Activated CD4-positive, alpha-beta T cell treated with anti-CD3 and anti-CD28 coated beads, Interleukin-2, Interleukin-4, amounts not matched to agents 100 ng/mL and 50 ng/mL, durations not matched to agents 16 hours and 8 hours (primary cell): Measurements from ENCODE around the gene UBXN11.

Source experiments
- DNase-seq: peaks from one replicate; pipeline ENCODE4 v3.0.0-alpha.2; 2020; ENCODE audit warnings: low spot score

Gene UBXN11, protein sequence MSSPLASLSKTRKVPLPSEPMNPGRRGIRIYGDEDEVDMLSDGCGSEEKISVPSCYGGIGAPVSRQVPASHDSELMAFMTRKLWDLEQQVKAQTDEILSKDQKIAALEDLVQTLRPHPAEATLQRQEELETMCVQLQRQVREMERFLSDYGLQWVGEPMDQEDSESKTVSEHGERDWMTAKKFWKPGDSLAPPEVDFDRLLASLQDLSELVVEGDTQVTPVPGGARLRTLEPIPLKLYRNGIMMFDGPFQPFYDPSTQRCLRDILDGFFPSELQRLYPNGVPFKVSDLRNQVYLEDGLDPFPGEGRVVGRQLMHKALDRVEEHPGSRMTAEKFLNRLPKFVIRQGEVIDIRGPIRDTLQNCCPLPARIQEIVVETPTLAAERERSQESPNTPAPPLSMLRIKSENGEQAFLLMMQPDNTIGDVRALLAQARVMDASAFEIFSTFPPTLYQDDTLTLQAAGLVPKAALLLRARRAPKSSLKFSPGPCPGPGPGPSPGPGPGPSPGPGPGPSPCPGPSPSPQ

DNA sequence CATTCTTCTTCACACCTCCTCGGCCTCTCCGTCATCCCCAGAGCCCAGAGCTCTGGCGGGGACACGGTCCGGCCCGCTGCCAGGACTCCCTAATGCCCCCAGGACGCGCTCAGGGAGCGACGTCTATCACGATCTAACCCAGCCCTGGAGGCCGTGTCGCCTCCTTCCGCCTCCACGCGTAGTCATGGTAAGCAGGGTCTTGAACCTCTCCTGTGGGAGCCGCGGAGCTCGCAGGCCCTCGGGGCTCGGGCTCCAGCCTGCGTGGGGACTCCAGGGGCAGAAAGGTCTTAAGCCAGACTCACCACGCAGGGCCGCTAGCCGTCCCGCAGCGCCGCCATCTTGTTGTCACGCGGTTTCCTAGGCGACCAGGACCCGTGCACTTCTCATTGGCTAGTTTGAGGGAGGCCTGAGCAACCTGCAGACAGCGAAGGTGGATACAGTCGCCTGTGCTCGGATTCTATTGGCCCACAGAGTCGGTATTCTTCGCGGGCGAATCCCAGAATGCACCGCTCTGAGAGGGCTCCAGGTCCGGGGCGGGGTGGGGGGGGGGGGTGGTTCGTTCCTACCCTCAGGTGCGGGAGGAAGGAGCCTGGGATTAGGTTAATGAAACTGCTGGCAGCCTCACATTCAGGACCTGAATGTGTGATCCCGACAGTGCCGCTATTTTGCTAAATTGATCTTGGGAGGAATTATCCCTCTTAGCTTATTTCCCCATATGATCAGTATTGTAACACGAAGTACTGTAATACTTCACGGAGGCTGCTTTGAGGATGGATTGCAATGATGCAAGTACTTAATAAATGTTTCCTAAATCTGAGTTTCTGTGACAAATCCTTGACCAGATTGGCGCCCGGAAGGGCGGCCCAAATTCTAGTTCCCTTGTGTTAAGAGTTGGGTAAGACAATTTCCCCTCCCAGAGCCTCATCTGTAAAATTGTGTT, at the start of gene UBXN11:
UBXN11 (minus strand) TSS at position 347 of the 940 bp plus-strand sequence. CDS start 3,753 bp downstream, outside the sequence.
- peak; percentile 98 for DNase-seq

DNA sequence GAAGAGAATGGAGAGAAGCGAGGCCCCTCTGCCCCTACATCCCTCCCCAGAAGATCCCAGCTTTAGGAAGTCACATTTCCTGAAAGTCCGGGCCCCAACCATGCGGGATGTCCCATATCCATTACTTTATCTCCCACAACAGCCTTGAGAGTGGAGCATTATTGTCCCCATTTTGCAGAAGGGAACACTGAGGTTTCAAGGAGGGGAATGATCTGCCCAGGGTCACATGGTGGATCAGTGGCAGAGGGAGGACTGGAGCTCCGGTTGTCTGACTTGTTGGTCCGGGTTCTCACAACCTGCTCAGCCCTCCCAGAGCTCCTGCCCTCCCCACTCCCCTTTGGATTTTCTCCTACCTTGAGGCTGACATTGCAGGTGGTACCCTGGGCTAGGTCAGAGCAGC, 49.7 kb upstream of the UBXN11 start:
- DNase-seq = no peak

DNA sequence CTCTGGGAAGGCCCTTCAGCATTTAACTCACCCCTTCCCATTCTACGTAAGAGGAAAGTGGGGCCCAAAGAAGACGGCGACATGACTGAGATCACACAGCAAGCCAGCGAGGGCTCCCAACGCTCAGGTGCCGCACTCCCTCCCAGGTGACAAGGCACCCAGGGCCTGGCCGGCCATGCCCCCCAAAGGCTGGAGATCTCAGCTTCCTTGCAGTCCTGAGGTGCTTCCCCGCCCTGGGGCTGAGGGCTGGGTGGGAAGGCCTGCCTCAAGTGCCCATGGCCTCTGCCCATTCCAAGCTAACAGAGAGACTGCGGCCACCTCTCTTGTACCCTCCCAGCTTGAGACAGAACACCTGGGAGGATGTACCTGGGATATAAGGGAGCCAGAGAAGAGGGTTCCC, 48.5 kb upstream of the UBXN11 start:
- DNase-seq = no peak

DNA sequence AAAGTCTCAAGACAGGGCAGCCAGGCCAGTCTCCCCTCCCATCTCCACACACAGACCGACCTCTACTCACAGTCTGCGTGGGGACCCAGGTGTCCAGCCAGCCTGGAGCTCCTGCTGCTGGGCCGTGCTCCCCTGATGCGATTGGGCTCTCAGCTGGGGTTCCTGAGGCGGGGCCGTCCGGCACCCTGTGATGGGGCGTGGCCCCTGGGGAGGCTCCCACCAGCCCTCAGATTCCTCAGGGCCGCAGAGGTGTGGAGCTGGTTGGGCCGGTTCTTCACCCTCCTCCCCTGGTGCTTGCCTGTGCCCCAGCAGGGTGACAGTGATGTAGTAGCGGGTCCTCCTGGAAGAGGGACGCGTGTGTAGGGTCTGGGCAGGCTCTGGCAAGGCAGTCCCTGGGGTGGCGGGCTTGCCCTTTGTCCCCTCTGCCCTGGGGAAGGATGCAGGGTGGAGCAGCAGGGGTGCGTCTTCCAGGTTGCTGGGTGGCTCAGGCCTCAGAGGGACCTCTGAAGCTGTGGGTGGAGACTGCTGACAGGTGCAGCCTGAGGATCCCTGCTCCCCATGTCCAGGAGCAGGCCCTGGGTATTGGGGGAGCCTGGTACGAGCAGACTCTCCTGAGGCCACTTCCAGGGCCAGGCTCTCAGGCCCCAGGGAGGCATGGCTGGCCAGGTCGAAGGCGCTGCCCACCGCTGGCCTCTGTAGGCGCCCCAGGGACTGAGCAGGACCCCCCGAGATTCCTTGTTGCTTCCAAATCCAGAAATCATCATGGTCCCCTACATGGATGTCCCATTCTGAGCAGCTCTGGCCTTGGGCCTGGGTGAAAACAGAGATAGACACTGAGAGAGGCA, 47.8 kb upstream of the UBXN11 start, which contains the start of gene CRYBG2:
CRYBG2 (minus strand) TSS at position 155 of the 845 bp plus-strand sequence. CDS start 7,473 bp downstream, outside the sequence.
- DNase-seq = no peak

DNA sequence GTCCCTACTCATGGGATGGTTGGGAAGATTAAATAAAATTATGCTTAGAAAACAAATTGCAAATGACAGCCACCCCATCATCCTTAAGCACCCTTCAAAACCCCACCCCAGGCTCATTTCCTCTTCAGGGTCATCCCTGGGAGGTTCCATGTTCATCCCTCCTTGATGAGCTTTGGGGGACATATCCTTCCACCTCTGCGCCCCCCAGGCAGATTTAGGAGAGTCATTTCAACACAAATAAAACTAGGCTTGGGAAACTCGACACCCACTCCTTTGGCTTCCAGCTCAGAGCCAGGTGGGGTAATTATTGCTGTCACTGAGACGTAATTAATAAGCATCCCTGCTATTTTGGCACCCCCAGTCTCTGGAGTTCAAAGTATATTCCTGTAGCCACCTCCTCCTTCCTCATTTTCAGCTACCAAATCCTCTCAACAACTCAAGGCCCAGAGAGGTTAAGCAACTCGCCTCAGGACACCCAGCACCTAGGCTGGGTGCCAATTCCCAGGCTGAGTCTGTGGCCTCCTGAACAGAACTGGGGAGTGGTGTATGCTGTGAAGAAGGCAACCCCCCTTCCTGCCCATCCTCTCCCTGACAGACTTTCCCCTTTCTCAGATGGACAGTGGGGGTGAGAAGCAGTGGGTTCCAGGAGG, 46.9 kb upstream of the UBXN11 start:
- no peak for DNase-seq

DNA sequence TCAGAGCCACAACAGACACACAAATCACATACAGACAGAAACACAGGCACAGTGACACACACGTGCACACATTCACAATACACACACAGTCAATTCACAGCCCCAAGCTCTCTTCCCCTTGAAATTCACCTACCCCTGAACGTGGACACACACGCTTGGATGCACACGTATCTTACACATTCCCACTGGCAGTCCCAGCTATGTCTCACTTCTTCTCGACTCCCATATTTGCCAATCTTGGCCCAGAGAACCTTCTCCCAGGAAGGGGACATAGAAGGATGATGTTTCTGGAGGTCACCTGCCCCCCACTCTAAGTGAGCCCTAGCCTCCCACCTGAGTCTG, 45.9 kb upstream of the UBXN11 start:
- no peak for DNase-seq

DNA sequence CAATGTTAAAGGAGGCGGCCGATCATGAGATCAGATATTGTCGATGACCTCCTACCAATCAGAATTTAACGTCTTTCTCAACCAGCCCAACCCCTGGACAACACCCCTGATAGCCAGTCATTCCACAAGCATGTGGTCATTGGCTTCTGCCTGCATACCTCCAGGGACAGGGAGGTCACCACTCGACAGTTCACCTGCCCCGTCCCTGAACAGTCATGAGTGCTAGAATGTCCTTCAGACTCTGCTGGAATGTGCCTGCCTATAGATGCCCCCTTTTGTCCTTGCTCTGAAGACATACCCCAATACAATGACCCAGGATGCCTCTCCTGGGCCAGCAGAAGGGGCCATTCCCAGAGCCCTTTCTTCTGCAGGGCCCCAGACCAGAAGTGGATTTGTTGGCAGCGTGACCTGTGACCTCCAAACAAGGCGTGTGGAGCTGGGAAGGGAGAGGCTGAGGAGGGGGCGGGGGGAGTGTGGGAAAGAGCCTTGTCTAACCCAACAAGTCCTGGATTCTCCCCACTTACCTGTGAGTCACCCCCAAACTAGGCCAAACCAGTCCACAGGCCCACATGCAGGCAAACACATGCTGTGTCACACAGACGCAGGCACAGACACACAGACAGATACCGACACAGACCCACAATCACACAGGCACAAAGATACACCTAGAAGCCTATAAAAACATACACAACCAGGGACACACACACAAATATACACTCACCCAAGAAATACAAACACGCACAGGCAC, 45.3 kb upstream of the UBXN11 start:
- no peak for DNase-seq

DNA sequence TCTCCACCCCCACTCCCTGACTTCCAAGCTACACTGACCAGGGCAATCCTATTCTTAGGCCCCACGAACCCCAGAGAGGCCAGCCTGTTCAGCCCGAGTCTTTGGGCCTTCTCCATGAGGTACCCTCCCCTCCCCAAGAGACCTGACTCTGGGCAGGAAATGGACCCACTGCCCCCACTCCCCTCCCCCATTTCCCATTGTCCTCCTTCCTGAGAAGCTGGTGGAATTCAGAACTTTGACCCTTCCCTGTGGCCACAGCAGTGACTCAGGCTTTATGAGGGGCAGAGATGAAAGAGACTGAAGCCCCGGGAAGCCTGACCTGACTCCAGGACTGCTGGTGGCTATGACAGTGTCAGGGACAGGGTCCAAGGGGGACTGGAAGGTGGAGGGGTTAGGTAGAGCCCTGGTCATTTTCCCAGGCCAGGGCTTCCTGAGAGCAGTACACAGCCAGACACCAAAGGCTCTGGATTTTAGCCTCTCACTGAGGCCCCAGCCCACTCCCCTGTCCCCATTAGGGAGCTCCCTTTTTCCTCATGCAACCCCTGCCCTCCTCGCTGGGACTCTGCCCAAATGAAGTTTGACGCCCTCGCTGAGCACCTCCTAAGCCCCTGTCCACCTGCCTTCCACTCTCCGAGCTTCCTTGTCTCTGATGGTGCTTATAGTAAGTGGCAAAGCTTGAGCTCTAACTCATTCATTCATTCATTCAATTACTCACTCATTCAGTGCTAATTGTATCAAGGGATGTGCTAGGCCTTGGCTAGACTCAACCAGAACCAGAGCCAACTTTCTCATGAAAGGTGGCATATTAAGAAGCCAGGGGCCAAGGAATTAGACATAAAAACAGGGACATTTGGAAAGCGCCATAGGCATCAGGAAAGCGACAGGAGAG, 44.5 kb upstream of the UBXN11 start:
- no peak for DNase-seq

DNA sequence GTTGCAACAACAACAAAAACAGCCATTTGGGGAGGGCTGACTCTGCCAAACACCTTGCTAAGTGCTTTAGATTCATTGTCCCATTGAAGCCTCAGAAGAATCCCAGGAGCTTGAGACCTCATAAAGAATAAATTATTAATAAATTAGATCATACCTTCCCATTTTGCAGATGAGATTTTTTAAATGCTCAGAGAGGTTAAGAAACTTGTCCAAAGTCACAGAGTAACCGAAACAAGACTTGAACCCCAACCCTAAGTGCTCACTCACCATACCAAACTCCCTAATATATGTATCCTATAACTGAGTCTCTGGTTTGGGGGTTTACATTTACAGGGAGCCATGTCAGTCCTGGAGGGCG, 43.9 kb upstream of the UBXN11 start:
- no peak for DNase-seq

DNA sequence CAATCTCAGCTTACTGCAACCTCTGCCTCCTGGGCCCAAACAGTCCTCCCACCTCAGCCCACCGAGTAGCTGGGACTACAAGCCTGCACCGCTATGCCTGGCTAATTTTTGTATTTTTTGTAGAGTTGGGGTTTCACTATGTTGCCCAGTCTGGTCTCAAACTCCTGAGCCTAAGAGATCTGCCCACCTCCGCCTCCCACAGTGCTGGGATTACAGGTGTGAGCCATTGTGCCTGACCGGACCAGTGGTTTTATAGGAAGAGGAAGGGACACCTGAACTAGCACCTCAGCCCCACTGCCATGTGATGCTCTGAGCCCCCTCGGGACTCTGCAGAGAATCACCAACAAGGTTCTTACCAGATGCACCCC, 43.4 kb upstream of the UBXN11 start:
- no peak for DNase-seq

DNA sequence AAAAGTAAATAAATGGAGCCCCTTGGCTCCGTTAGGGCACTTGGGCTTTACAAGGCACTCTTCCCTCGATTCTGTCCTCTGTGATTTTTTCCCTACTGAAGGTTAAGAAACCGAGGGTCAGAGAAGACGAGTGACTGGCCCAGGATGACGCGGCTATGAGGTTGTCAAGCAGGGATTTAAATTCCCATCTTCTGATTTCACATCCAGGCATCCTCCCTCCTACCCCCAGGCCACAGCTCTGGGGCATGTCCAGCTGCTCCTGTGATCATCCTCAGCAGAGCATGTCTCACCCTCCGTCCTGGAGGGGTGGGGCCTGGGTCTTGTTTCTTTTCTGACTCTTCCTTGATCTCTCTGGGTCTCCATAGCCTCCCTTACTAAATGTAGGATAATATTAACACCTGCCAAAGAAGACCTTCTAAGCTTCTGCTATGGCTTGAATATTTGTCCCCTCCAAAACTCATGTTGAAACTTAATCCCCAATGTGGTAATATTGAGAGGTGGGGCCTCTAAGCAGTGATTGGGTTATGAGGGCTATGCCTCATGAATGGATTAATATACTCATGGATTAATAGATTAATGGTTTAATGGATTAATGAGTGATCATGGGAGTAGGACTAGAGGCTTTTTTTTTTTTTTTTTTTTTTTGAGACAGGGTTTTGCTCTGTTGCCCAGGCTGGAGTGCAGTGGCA, 42.9 kb upstream of the UBXN11 start:
- no peak for DNase-seq

DNA sequence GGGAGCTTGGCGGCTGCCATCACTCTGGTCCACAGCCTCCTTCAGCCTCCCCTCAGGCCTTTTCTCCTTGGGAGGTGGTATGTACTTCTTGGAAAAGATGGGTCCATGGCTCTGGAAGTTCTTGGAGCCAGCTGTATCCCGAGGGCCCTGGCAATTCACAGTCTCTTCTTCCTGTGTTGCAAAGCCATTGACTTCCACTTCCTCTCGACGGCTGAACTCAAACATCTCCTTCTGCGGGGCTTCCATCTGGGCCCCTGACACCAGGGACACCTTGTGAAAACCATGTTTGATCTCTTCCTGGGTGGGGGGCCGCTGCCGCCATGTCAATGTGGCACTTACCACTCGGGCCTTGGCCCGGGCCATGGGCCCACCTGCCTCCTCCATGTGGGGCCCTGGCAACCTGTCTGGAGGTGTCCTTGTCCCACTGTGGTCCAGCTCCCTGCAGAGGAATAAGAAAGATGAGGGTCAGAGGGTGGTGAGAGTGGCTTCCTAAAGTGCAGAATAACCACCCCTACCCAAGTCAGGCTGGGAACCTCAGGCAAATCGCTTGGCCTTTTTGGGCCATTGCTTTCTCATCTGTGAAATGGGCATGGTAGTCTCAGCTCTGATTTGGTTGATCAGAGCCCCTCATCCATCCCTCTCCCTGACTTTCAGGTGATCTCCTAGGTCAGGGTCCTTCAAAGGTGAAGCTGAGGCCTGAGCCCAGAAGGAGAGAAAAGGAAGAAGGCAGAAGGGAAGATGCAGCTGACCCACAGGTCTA, 40.0 kb upstream of the UBXN11 start:
- no peak for DNase-seq

DNA sequence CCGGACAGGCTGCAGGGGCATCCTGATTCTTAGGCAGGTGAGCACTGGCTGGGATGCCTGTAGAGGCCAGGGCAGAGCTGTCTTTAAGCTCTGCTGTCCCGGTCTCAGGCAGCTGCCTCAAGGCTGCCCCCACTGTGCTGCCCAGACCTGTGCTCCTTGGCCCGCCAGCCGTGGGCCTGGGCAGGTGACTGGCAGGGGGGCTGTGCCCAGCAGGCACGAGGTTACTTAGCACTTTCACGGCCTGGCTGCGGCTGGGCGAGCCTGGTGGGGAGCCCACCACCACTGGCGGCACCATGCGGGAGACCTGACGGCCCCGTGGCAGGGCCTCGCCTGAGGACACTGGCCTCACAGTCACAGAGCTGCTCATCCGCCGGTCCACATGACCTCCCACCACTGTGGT, 39.3 kb upstream of the UBXN11 start:
- no peak for DNase-seq

DNA sequence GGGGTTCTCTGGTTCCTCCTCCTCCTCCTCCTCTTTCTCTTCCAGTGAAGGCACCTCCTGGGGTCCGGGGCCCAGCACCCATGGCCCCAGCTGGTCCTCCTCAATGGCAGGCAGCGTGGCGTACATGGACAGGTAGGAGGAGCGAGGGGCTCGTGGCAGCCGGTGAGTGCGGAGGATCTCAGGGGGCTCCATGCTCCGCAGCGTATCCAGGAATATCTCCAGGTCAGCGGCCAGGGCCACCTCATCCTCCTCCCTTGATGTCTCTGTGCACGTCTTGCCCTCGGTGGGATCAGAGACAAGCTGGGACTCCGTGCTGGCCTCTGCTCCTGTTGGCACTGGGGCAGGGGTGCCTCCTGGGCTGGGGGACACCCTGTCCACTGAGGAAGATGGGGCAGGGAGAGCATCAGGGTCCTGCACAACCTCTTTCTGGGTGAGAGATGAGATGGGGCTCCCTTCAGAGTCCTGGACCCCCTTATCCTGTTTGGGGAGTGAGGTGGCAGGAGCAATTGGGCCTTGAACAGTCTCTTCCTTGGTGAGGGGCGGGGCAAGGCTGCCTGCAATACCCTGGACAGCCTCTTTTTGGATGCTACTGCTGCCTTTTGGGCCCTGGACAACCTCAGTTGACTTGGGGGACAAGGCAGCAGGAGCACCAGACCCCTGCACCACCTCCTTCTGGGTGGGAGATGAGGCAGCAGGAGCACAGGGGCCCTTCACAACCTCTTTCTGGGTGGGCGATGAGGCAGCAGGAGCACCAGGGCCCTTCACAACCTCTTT, 37.9 kb upstream of the UBXN11 start:
- no peak for DNase-seq

DNA sequence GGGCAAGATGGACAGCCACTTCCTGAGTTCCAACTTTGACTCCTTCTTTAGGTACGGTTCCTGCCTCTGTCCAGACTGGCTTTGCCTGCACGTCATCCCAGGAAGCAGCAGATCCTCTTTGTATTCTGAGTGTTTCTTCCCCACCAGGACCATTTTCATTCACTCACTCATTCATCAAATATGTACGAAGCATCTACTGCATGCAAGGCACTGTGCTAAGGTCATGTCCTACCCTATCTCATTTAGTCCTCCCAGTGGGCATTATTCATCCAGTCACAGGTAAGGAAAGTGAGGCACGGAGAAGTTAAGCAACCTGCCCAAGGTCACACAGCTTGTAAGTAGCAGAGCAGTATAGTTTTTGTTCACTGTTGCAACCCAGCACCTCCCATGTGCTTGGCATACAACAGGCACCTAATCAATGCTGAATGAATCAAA, 33.6 kb upstream of the UBXN11 start:
- no peak for DNase-seq

DNA sequence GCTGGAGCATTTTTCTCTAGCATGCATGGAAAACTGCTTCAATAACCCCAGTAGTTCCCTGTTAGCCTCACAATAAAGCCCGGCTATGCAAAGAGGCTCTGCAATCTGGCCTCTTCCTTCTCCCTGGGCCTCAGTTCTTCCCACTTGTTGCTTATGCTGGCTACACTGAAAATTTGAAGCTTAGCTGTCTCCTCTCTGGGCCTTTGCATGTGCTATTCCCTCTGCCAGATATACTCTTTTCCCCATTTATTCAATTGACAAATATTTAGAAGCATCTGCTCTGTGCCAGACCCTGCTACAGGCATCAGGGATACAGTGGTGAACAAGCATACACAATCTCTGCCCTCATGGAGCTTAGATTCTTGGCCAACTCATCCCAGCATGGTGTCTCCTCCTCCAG, 32.2 kb upstream of the UBXN11 start:
- no peak for DNase-seq

DNA sequence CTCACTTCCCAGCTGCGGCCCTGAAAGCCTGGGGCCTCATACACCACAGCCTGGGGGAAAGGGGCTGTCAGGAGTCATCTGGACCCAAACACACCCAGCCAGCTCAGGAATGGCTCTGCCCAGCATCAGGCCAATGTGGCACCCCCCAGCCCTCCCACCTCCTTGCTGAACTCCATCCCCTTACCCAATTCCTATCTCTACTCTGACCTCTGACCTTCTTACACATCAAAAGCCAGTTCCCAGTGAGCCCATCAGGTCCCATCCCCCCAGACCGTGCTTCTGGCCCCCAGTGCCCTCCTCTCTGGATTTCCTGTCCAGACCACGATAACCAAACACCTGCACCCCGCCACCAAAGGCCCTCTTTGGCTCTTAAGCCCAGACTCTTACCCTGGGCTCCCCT, 31.2 kb upstream of the UBXN11 start:
- DNase-seq = no peak

DNA sequence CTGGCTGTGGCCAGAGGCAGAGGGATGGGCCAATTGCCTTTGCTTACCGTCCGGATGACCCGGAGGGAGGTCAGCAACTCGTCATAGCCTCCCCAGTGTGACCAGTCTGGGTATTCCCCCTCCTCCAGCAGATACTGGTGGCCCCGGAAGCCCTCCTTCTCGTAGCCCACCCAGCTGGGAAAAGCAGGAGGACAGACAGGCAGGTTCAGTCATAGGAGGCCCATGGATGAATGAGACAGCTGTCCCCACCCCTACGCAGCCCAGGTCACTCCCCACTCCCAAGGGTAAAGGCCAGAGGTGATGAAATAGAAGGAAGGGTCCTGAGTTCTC, 30.7 kb upstream of the UBXN11 start:
- DNase-seq = no peak
